Psoas muscle (tissue), 8 donors: ENCODE results near the gene FGF9. TPM values are rescaled to one million over a fixed set of nuclear protein-coding genes. Genes with fewer than 3 reads are reported as not detected.

Experiments
- ATAC-seq, 4 donors: fragments of 200-7000 bp; cut with Tn5 transposase; one replicate each; pipeline ENCODE4 v1.9.1; 2020; ENCODE audit warnings: moderate library complexity in 3 of 4, mild to moderate bottlenecking in 2 of 4
- DNase-seq, 2 donors: peaks; one replicate each; pipeline ENCODE4 v3.0.0-alpha.2; 2020
- H3K27ac ChIP-seq: fragments of 200-600 bp; one replicate; pipeline ENCODE4 v1.8.0; 2022
- H3K27me3 ChIP-seq, 3 donors: fragments of 200-600 bp in 1 of 3; one replicate each; pipeline versions ENCODE4 v1.6.1 to v1.8.0; 2013 to 2022; ENCODE audit warnings: low read length in 2 of 3, mild to moderate bottlenecking in 2 of 3, moderate library complexity in 1 of 3; ENCODE audit not compliant: insufficient read depth in 3 of 3
- H3K36me3 ChIP-seq, 2 donors: fragments of 200-600 bp in 1 of 2; one replicate each; pipeline versions ENCODE4 v1.6.1 to v1.8.0; 2013 to 2022; ENCODE audit warnings: low read depth in 1 of 2, mild to moderate bottlenecking in 1 of 2, moderate library complexity in 1 of 2; ENCODE audit not compliant: insufficient read depth in 1 of 2
- H3K4me1 ChIP-seq: fragments of 200-600 bp; one replicate; pipeline ENCODE4 v1.8.0; 2022
- H3K4me3 ChIP-seq: fragments of 200-600 bp; one replicate; pipeline ENCODE4 v1.8.0; 2022; ENCODE audit warnings: mild to moderate bottlenecking
- H3K9me3 ChIP-seq: fragments of 200-600 bp; one replicate; pipeline ENCODE4 v1.8.0; 2022
- CTCF ChIP-seq: fragments of 200-600 bp; IDR thresholded peaks from one replicate; pipeline ENCODE4 v1.8.0; 2022; ENCODE audit warnings: antibody characterized with exemption
- WGBS, 3 donors: extraction: QIAGEN DNeasy Blood & Tissue Kit; methylation state at CpG; one replicate each; pipeline versions ENCODE4 v1.1.6 to v1.1.7; 2013; 5-methylcytosine and 5-hydroxymethylcytosine counted together
- intact Hi-C, 2 donors: fragments of 100-400 bp; cut with DNase I; formaldehyde crosslinking; loops; one replicate each; pipeline versions ENCODE4 v1.11.0 to v1.14.2; 2022
- polyA plus RNA-seq, 3 donors: library from polyadenylated mRNA; stranded (reverse); fragments of 200-250 nt; gene quantifications; one replicate each; pipeline ENCODE4 v1.2.3, GENCODE V29; 2013
- total RNA-seq, 4 donors: library from RNA; stranded (reverse); fragmentation: NEBNext Ultra II Directional in 2 of 4; extraction: Animal tissue kit (Norgen Biotek cat#: 25700) in 2 of 4; gene quantifications; one replicate each; pipeline versions ENCODE4 v1.2.1 to v1.2.4, GENCODE V29; 2021 to 2023
- donor health status: healthy with polysubstance abuse.
- donor health status: DM: no; HTN: no; CAD: no; lungs with moderate emphysema.
- donor health status: Bipolar disorder and iron deficiency.
- donor health status: healthy.
- donor health status: DM: yes; HTN: yes; CAD: no.
- donor health status: DM: no; HTN: no; CAD: no.
- donor health status: DM: no; HTN: no; CAD: no.
- donor health status: DM: yes; HTN: yes; CAD: no.

FGF9 gene
- total and polyA plus RNA-seq, 7 donors = 0.69 to 1.7 (median 1.2) TPM

GRCh38 chr13:21707586-21707985 is 36.7 kb downstream of the FGF9 start:
- H3K4me3 ChIP-seq = no peak overlapping the region
- no peaks in the 10 kb centered on the region for H3K4me1 ChIP-seq
- ATAC-seq (no peak), DNase-seq (no peak)
- 71 to 85% (median 75%) methylated on average over 3 of the region's 3 CpGs for WGBS, 3 donors
- no peaks in the 10 kb centered on the region for H3K36me3 ChIP-seq
- no peak overlapping the region for H3K27ac ChIP-seq
- no peaks in the 10 kb centered on the region for H3K27me3 ChIP-seq
- intact Hi-C loops = no loop called here
- TF ChIP-seq CTCF = no peak
- no peaks in the 10 kb centered on the region for H3K9me3 ChIP-seq

GRCh38 chr13:21709697-21710096 is 38.8 kb downstream of the FGF9 start:
- Histone ChIP-seq H3K4me3 (no peak overlapping the region), H3K36me3 (no peaks in the 10 kb centered on the region), H3K4me1 (no peaks in the 10 kb centered on the region), H3K27ac (no peak overlapping the region), H3K9me3 (no peaks in the 10 kb centered on the region), H3K27me3 (no peaks in the 10 kb centered on the region)
- no peak for TF ChIP-seq CTCF
- intact Hi-C loops = no loop called here
- ATAC-seq (no peak), DNase-seq (no peak)
- 62 to 89% (median 75%) methylated on average over 1 of the region's 1 CpG for WGBS, 3 donors

- no peak overlapping the region for H3K27ac ChIP-seq
- H3K27me3 ChIP-seq = no peaks in the 10 kb centered on the region
- H3K4me1 ChIP-seq = no peaks in the 10 kb centered on the region
- WGBS, 3 donors = 80 to 88% (median 84%) methylated on average over 2 of the region's 2 CpGs
- intact Hi-C loops = no loop called here
- no peak overlapping the region for H3K4me3 ChIP-seq
- no peak for DNase-seq
- no peak for TF ChIP-seq CTCF
- H3K36me3 ChIP-seq = no peaks in the 10 kb centered on the region
- H3K9me3 ChIP-seq = no peaks in the 10 kb centered on the region
- no peak for ATAC-seq
Observed at GRCh38 chr13:21710163-21710562, 39.3 kb downstream of the FGF9 start.

- DNase-seq (no peak), ATAC-seq (no peak)
- Histone ChIP-seq H3K4me3 (no peak overlapping the region), H3K9me3 (no peaks in the 10 kb centered on the region), H3K4me1 (no peaks in the 10 kb centered on the region), H3K27ac (no peak overlapping the region), H3K27me3 (no peaks in the 10 kb centered on the region), H3K36me3 (no peaks in the 10 kb centered on the region)
- intact Hi-C loops = no loop called here
- 50 to 70% (median 51%) methylated on average over 4 of the region's 4 CpGs for WGBS, 3 donors
- TF ChIP-seq CTCF = no peak
Observed at GRCh38 chr13:21717817-21718216, 46.9 kb downstream of the FGF9 start.

GRCh38 chr13:21719463-21719862 is 48.6 kb downstream of the FGF9 start:
- H3K4me3 ChIP-seq = no peak overlapping the region
- DNase-seq (no peak), ATAC-seq (no peak)
- intact Hi-C loops = no loop called here
- H3K36me3 ChIP-seq = no peaks in the 10 kb centered on the region
- no peaks in the 10 kb centered on the region for H3K4me1 ChIP-seq
- no peak overlapping the region for H3K27ac ChIP-seq
- WGBS, 3 donors = 82 to 90% (median 83%) methylated on average over 7 of the region's 7 CpGs
- H3K9me3 ChIP-seq = no peaks in the 10 kb centered on the region
- no peak for TF ChIP-seq CTCF
- H3K27me3 ChIP-seq = no peaks in the 10 kb centered on the region
